HCT116 (cell line): ENCODE data around the gene SYCE1. TPM values are rescaled to one million over a fixed set of nuclear protein-coding genes. Genes with fewer than 3 reads are reported as not detected.
"Not testable (repeated sequence)": the region's sequence is repeated elsewhere in the genome, so short reads cannot be mapped to it uniquely, and the experiment has no call there.

ENCODE experiments used
- ATAC-seq: fragments of 200-7000 bp; cut with Tn5 transposase; 2 replicates; pipeline ENCODE4 v1.9.1; 2020; ENCODE audit warnings: mild to moderate bottlenecking, moderate library complexity
- BruUV-seq: library from RNA; stranded (reverse); fragments of 400-500 nt; replicated peaks from 2 replicates; lab custom pipeline; 2021; lab: Mats Ljungman, UMichigan
- CTCF ChIA-PET: fragments of 300-600 bp; sonication (Branson Sonifier 250); formaldehyde crosslinking; loops from one replicate; lab custom pipeline; 2021; ENCODE audit warnings: antibody characterized with exemption; lab: Charles Lee
- POLR2A ChIA-PET: fragments of 300-600, 350-600 bp; sonication (Branson Sonifier 250); formaldehyde crosslinking; loops from one replicate; lab custom pipeline; 2021; ENCODE audit warnings: antibody characterized with exemption; lab: Charles Lee
- RAD21 ChIA-PET, 2 experiments: fragments of 300-600 bp; sonication (Branson Sonifier 250); formaldehyde crosslinking; loops; one replicate each; lab custom pipeline; 2023; ENCODE audit warnings: low total read pairs in 2 of 2; ENCODE audit not compliant: uncharacterized antibody in 2 of 2, unreplicated experiment in 2 of 2, low non-redundant PET in 1 of 2; lab: Charles Lee
- DNase-seq: peaks from one replicate; pipeline ENCODE4 v3.0.0-alpha.2; 2010; ENCODE audit warnings: low read depth, low spot score
- H2AFZ ChIP-seq: fragments of 200-600 bp; shearing (Covaris generic), sonication (generic); 2 replicates; pipeline ENCODE4 v1.6.1; 2017; ENCODE audit warnings: low read depth, mixed run types, mixed read lengths, antibody characterized with exemption, low read length; ENCODE audit not compliant: poor library complexity, severe bottlenecking
- H3K27ac ChIP-seq: 2 replicates; pipeline ENCODE4 v1.5.1; 2012; ENCODE audit warnings: low read depth, low read length
- H3K27me3 ChIP-seq: fragments of 200-600 bp; sonication (generic); 2 replicates; pipeline ENCODE4 v1.6.1; 2016; ENCODE audit warnings: mixed run types, low read length, mixed read lengths; ENCODE audit not compliant: insufficient read depth
- H3K36me3 ChIP-seq, 2 experiments: fragments of 200-500 bp in 1 of 2; fragments of 200-600 bp in 1 of 2; sonication (Bioruptor generic) in 1 of 2; sonication (generic) in 1 of 2; 2 replicates each; pipeline versions ENCODE4 v1.5.1 to v1.6.1; 2014 to 2016; ENCODE audit warnings: low read length in 2 of 2, inconsistent platforms in 1 of 2, mixed read lengths in 1 of 2, mixed run types in 1 of 2; ENCODE audit not compliant: insufficient read depth in 2 of 2, control insufficient read depth in 1 of 2
- H3K4me1 ChIP-seq, 2 experiments: fragments of 200-600 bp in 1 of 2; sonication (generic) in 1 of 2; 2 replicates each; pipeline versions ENCODE4 v1.5.1 to v1.6.1; 2012 to 2017; ENCODE audit warnings: low read length in 2 of 2, inconsistent platforms in 1 of 2, mild to moderate bottlenecking in 1 of 2, mixed read lengths in 1 of 2, mixed run types in 1 of 2, moderate library complexity in 1 of 2; ENCODE audit not compliant: insufficient read depth in 2 of 2, control insufficient read depth in 1 of 2
- H3K4me2 ChIP-seq: fragments of 200-600 bp; sonication (generic); 2 replicates; pipeline ENCODE4 v1.6.1; 2017; ENCODE audit warnings: mixed run types, low read length, mixed read lengths
- H3K4me3 ChIP-seq, 2 experiments: fragments of 200-600 bp in 1 of 2; sonication (generic) in 1 of 2; replicated peaks in 1 of 2; 2 replicates each; pipeline ENCODE4 v1.5.1; 2011 to 2016; ENCODE audit warnings: low read length in 2 of 2, control low read depth in 1 of 2, low read depth in 1 of 2, mild to moderate bottlenecking in 1 of 2, mixed read lengths in 1 of 2, mixed run types in 1 of 2
- H3K79me2 ChIP-seq: fragments of 200-600 bp; sonication (generic); 2 replicates; pipeline ENCODE4 v1.6.1; 2017; ENCODE audit warnings: mild to moderate bottlenecking, mixed run types, low read length, moderate library complexity, mixed read lengths; ENCODE audit not compliant: insufficient read depth
- H3K9ac ChIP-seq: fragments of 200-600 bp; sonication (generic); 2 replicates; pipeline ENCODE4 v1.6.1; 2016; ENCODE audit warnings: low read length, mixed read lengths
- H3K9me2 ChIP-seq: fragments of 200-600 bp; sonication (generic), shearing (Covaris generic); 2 replicates; pipeline ENCODE4 v1.6.1; 2017; ENCODE audit warnings: mixed run types, mild to moderate bottlenecking, moderate library complexity; ENCODE audit not compliant: insufficient read depth
- H3K9me3 ChIP-seq, 2 experiments: fragments of 200-500 bp in 1 of 2; fragments of 200-600 bp in 1 of 2; sonication (Bioruptor generic) in 1 of 2; sonication (generic) in 1 of 2; 2 replicates each; pipeline ENCODE4 v1.6.1; 2014 to 2017; ENCODE audit warnings: low read length in 2 of 2, mixed read lengths in 2 of 2, inconsistent platforms in 1 of 2, low read depth in 1 of 2, mild to moderate bottlenecking in 1 of 2, mixed run types in 1 of 2, moderate library complexity in 1 of 2; ENCODE audit not compliant: control insufficient read depth in 1 of 2, insufficient read depth in 1 of 2
- H4K20me1 ChIP-seq: fragments of 200-600 bp; sonication (generic), shearing (Covaris generic); 2 replicates; pipeline ENCODE4 v1.6.1; 2017; ENCODE audit warnings: mixed run types, mild to moderate bottlenecking, moderate library complexity; ENCODE audit not compliant: insufficient read depth
- ATF3 ChIP-seq: IDR thresholded peaks from 2 replicates; pipeline ENCODE4 v1.6.1; 2012
- CBX3 ChIP-seq: IDR thresholded peaks from 2 replicates; pipeline ENCODE4 v1.6.1; 2012; ENCODE audit warnings: low read depth
- EGR1 ChIP-seq: IDR thresholded peaks from 2 replicates; pipeline ENCODE4 v1.6.1; 2012; ENCODE audit warnings: low read depth
- EZH2 ChIP-seq: fragments of 200-600 bp; sonication (generic); IDR thresholded peaks from 2 replicates; pipeline ENCODE4 v1.6.1; 2017; ENCODE audit warnings: antibody characterized with exemption, mixed run types
- JUND ChIP-seq: IDR thresholded peaks from 2 replicates; pipeline ENCODE4 v1.6.1; 2012
- MAX ChIP-seq: IDR thresholded peaks from 2 replicates; pipeline ENCODE4 v1.6.1; 2012
- POLR2A ChIP-seq: IDR thresholded peaks from 2 replicates; pipeline ENCODE4 v1.7.0; 2011; ENCODE audit warnings: borderline replicate concordance; ENCODE audit not compliant: insufficient read depth, insufficient read length; ENCODE audit errors: extremely low read depth
- RAD21 ChIP-seq: IDR thresholded peaks from 2 replicates; pipeline ENCODE4 v1.6.1; 2012; ENCODE audit warnings: low read depth, mild to moderate bottlenecking
- SRF ChIP-seq: IDR thresholded peaks from 2 replicates; pipeline ENCODE4 v1.6.1; 2012; ENCODE audit warnings: low read depth
- TCF7L2 ChIP-seq: IDR thresholded peaks from 2 replicates; pipeline ENCODE4 v1.7.0; 2011; ENCODE audit warnings: borderline replicate concordance, inconsistent platforms; ENCODE audit not compliant: insufficient read depth, insufficient read length; ENCODE audit errors: extremely low read depth
- ZFX ChIP-seq: fragments of 450-650 bp; IDR thresholded peaks from 2 replicates; pipeline ENCODE4 v1.6.1; 2017
- intact Hi-C: fragments of 100-400 bp; cut with micrococcal nuclease; formaldehyde crosslinking; loops from 2 replicates; pipeline ENCODE4 v1.10.0; 2022
- total RNA-seq: library from RNA; stranded (reverse); gene quantifications from one replicate; pipeline ENCODE4 v1.2.1, GENCODE V29; 2021; ENCODE audit not compliant: unreplicated experiment

Gene SYCE1
- total RNA-seq, 1 experiment from 2014 or later: not detected

DNA sequence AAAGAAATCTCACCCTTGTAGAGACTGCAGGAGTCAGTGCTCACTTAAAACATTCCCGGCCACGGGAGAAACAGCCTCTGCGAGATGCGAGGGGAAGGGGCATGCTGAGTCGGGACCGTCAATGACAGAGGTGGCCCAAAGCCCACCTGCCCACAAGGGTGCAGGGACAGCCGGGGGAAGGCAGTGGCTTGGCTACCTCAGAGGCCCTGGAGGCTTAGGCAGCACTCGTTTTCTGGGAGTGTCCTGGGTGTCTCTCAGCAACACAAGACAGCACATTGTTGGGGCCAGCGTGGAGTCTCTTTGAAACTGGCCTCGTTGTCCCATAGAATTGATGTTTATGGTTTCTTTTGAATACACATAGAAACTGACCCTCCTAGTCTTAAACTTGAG lies 25.6 kb upstream of the SYCE1 start:
- Histone ChIP-seq H3K27ac (no peak overlapping the region), H3K27me3 (no peaks in the 10 kb centered on the region), H3K9ac (no peak overlapping the region), H2AFZ (no peak overlapping the region), H3K36me3 (no peaks in the 10 kb centered on the region), H3K4me1 (no peaks in the 10 kb centered on the region), H3K4me3 (no peak overlapping the region), H3K4me2 (no peak overlapping the region), H3K9me2 (no peaks in the 10 kb centered on the region), H3K79me2 (no peaks in the 10 kb centered on the region), H3K9me3 (no peaks in the 10 kb centered on the region), H4K20me1 (no peaks in the 10 kb centered on the region)
- BruUV-seq: no TSS peak
- ChIA-PET POLR2A (no interaction called here), CTCF (no interaction called here), RAD21 (no interaction called here)
- no peak for DNase-seq
- ATAC-seq: no peak
- TF ChIP-seq POLR2A (no peak), EGR1 (no peak), JUND (no peak)
- intact Hi-C loops: no loop called here

DNA sequence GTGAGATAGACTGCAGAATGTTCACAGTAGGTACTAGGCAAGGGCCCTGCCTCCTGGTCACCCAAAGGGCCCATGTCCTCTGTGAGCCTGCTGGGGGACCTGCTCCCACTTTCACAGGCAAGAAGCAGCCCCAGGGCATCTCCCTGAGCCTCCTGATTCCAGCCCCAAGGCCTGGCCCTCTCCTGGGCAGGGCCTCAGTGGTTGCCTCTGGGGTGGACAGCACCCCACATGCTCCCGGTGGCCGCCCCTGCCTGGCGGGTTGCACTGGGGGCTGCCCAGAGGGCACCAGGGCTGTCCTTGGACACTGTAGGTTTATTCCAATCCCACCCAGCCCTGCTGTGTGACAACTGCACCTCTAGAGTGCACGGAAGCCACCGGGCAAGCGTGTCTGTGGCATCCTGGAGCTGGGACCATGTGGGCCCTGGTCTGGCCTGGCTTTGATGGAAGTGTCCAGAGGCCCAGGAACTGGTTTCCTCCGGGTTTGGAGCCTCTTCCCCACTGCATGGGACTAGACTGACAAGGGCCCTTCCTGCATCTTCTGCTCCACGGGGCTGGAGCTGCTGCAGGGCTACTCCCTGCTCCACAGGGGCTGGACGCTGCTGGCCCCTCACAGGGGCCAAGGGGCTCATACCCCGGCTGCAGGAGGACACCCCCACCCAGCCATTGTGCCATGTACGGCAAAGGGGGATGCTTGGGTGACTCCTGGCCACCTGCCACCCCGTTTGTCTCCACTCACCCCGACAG lies 25.0 kb upstream of the SYCE1 start:
- Histone ChIP-seq H3K27me3 (no peaks in the 10 kb centered on the region), H3K4me1 (no peaks in the 10 kb centered on the region), H3K27ac (no peak overlapping the region), H3K36me3 (no peaks in the 10 kb centered on the region), H3K79me2 (no peaks in the 10 kb centered on the region), H3K9me3 (no peaks in the 10 kb centered on the region), H2AFZ (no peak overlapping the region), H3K9ac (no peak overlapping the region), H4K20me1 (no peaks in the 10 kb centered on the region), H3K9me2 (no peaks in the 10 kb centered on the region), H3K4me2 (no peak overlapping the region), H3K4me3 (no peak overlapping the region)
- TF ChIP-seq JUND (no peak), MAX (no peak), TCF7L2 (no peak), ATF3 (no peak), CBX3 (no peak), RAD21 (no peak), EZH2 (no peak), SRF (no peak), ZFX (no peak)
- no peak for ATAC-seq
- no TSS peak for BruUV-seq
- no peak for DNase-seq
- intact Hi-C loops: no loop called here
- ChIA-PET CTCF (no interaction called here), RAD21 (no interaction called here), POLR2A (no interaction called here)

DNA sequence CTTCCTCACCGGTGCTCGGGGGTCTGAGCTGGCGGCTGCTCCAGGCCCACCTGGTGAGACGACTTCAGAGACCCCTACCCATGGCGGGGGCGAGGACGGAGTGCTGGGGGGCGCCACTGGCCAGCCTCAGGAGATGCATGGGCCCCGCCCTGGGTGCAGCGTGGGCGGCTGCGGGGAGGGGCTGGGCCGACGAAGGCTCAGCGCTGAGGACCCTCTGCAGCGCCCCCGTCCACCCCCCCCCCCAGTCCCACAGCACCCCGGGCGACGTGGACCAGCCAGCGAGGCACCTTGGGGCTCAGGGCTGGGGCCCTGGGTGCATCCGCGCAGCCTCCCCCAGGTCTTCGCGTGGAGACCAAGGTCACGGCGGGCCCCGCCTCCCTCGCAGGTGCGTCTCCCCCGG lies 11.7 kb upstream of the SYCE1 start:
- H3K36me3 ChIP-seq, intact Hi-C loops, POLR2A ChIA-PET: not testable (repeated sequence)

More for the DNA sequence above, 11.7 kb upstream of the SYCE1 start:
- H3K27me3 ChIP-seq, H2AFZ ChIP-seq, H3K79me2 ChIP-seq, CTCF ChIA-PET, H3K9me2 ChIP-seq, H3K9ac ChIP-seq, H3K4me3 ChIP-seq, H3K4me2 ChIP-seq, DNase-seq, H3K4me1 ChIP-seq, H3K9me3 ChIP-seq, H3K27ac ChIP-seq, BruUV-seq, RAD21 ChIA-PET, H4K20me1 ChIP-seq, ATAC-seq: not testable (repeated sequence)
